Psoas muscle (tissue), 8 donors: ENCODE measurements around the gene WDR1. TPM values are rescaled to one million over a fixed set of nuclear protein-coding genes. Genes with fewer than 3 reads are reported as not detected.

ENCODE experiments used
- ATAC-seq, 4 donors: fragments of 200-7000 bp; cut with Tn5 transposase; one replicate each; pipeline ENCODE4 v1.9.1; 2020; ENCODE audit warnings: moderate library complexity in 3 of 4, mild to moderate bottlenecking in 2 of 4
- DNase-seq, 2 donors: peaks; one replicate each; pipeline ENCODE4 v3.0.0-alpha.2; 2020
- H3K27ac ChIP-seq: fragments of 200-600 bp; one replicate; pipeline ENCODE4 v1.8.0; 2022
- H3K27me3 ChIP-seq, 3 donors: fragments of 200-600 bp in 1 of 3; one replicate each; pipeline versions ENCODE4 v1.6.1 to v1.8.0; 2013 to 2022; ENCODE audit warnings: low read length in 2 of 3, mild to moderate bottlenecking in 2 of 3, moderate library complexity in 1 of 3; ENCODE audit not compliant: insufficient read depth in 3 of 3
- H3K36me3 ChIP-seq, 2 donors: fragments of 200-600 bp in 1 of 2; one replicate each; pipeline versions ENCODE4 v1.6.1 to v1.8.0; 2013 to 2022; ENCODE audit warnings: low read depth in 1 of 2, mild to moderate bottlenecking in 1 of 2, moderate library complexity in 1 of 2; ENCODE audit not compliant: insufficient read depth in 1 of 2
- H3K4me1 ChIP-seq: fragments of 200-600 bp; one replicate; pipeline ENCODE4 v1.8.0; 2022
- H3K4me3 ChIP-seq: fragments of 200-600 bp; one replicate; pipeline ENCODE4 v1.8.0; 2022; ENCODE audit warnings: mild to moderate bottlenecking
- H3K9me3 ChIP-seq: fragments of 200-600 bp; one replicate; pipeline ENCODE4 v1.8.0; 2022
- WGBS, 3 donors: extraction: QIAGEN DNeasy Blood & Tissue Kit; methylation state at CpG; one replicate each; pipeline versions ENCODE4 v1.1.6 to v1.1.7; 2013; 5-methylcytosine and 5-hydroxymethylcytosine counted together
- intact Hi-C, 2 donors: fragments of 100-400 bp; cut with DNase I; formaldehyde crosslinking; loops; one replicate each; pipeline versions ENCODE4 v1.11.0 to v1.14.2; 2022
- polyA plus RNA-seq, 3 donors: library from polyadenylated mRNA; stranded (reverse); fragments of 200-250 nt; gene quantifications; one replicate each; pipeline ENCODE4 v1.2.3, GENCODE V29; 2013
- total RNA-seq, 4 donors: library from RNA; stranded (reverse); fragmentation: NEBNext Ultra II Directional in 2 of 4; extraction: Animal tissue kit (Norgen Biotek cat#: 25700) in 2 of 4; gene quantifications; one replicate each; pipeline versions ENCODE4 v1.2.1 to v1.2.4, GENCODE V29; 2021 to 2023
- TF ChIP-seq, protein P1 (sequence below): fragments of 200-600 bp; IDR thresholded peaks from one replicate; pipeline ENCODE4 v1.8.0; 2022; ENCODE audit warnings: antibody characterized with exemption
- donor health status: healthy with polysubstance abuse.
- donor health status: DM: no; HTN: no; CAD: no; lungs with moderate emphysema.
- donor health status: Bipolar disorder and iron deficiency.
- donor health status: healthy.
- donor health status: DM: yes; HTN: yes; CAD: no.
- donor health status: DM: no; HTN: no; CAD: no.
- donor health status: DM: no; HTN: no; CAD: no.
- donor health status: DM: yes; HTN: yes; CAD: no.

The WDR1 gene
- total and polyA plus RNA-seq, 7 donors, result 55.6 to 273 (median 106) TPM

DNA sequence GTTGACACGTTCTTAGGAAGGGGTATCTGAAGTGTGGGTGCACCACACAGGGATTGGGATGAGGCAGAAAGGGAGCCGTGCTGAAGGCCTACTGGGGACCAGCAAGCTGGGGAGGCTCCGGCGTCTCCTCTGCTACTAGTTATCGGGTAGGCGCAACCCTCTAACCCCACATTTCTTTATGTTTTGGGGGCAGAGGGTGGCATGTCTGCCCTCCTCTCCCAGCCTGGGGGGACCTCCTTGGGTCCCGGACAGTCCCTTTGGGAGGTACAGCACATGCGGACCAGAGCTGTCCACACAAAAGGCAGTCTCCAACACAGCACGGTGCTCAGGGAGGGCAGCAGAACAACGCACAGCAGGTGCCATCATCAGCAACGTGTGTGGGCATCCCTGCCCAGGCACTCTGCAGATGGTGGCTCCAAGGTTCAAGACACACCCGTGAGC is 33.2 kb downstream of the WDR1 start:
- H3K27ac ChIP-seq, result peak overlapping the region; percentile 93
- peaks cover 24% of the 10 kb centered on the region for H3K4me1 ChIP-seq
- no peaks in the 10 kb centered on the region for H3K9me3 ChIP-seq
- no peak overlapping the region for H3K4me3 ChIP-seq
- peaks cover 34 to 100% of the 10 kb centered on the region in 2 donors for H3K36me3 ChIP-seq
- intact Hi-C loops, result loop anchor here in 1 of 2 donors (5.0 kb wide), 1 partner anchor 34 kb away; the partner anchor contains the start of gene WDR1
- WGBS, 3 donors, result 84 to 92% (median 90%) methylated on average over 11 to 12 of the region's 12 CpGs
- no peaks in the 10 kb centered on the region for H3K27me3 ChIP-seq
- DNase-seq, result peak in 1 of 2 donors; percentile 38
- TF ChIP-seq, protein P1, sequence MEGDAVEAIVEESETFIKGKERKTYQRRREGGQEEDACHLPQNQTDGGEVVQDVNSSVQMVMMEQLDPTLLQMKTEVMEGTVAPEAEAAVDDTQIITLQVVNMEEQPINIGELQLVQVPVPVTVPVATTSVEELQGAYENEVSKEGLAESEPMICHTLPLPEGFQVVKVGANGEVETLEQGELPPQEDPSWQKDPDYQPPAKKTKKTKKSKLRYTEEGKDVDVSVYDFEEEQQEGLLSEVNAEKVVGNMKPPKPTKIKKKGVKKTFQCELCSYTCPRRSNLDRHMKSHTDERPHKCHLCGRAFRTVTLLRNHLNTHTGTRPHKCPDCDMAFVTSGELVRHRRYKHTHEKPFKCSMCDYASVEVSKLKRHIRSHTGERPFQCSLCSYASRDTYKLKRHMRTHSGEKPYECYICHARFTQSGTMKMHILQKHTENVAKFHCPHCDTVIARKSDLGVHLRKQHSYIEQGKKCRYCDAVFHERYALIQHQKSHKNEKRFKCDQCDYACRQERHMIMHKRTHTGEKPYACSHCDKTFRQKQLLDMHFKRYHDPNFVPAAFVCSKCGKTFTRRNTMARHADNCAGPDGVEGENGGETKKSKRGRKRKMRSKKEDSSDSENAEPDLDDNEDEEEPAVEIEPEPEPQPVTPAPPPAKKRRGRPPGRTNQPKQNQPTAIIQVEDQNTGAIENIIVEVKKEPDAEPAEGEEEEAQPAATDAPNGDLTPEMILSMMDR, result no peak
- no peak for ATAC-seq

DNA sequence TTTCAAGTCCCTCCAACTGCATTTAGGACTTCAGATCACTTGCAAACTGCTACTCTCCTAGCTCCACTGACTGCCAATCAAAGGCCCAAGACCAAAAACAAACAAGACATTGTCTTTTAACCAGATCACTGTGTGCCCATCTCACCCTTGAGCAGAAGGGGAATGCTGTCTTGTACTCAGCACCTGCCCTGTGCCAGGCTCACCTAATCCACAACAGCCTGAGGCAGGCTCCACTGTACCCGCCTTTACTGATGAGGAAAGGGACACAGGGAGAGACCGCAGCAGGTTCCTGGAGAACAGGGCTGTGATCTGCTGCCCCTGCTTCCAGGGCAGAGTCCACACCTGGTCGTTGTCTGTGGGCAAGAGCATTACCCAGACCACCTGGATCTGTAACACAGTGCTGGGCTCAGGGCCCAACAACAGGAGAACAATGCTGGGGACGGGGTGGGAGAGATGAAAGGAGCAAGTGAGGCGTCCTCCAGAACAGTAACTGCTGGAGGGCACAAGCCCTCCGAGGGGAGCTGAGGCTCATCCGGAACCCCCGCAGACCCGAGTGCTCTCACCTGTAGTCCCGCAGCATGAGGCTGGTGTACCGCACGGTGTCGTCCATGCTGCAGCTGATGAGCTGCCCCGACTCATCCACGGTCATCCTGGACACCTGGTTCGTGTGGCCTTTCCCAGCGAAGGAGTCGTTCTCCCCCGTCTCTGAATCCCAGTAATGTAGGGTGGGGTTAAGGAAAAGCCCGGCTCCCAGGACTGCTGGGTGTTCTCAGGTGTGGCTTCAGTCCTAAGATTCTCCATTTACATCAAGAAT is 33.9 kb downstream of the WDR1 start:
- H3K4me3 ChIP-seq, result no peak overlapping the region
- peaks cover 24% of the 10 kb centered on the region for H3K4me1 ChIP-seq
- intact Hi-C loops, result loop anchor here in 1 of 2 donors (5.0 kb wide), 1 partner anchor 35 kb away; the partner anchor contains the start of gene WDR1
- WGBS, 3 donors, result 95 to 96% (median 95%) methylated on average over 20 of the region's 20 CpGs
- TF ChIP-seq, protein P1, result no peak
- H3K27ac ChIP-seq, result peak overlapping the region; percentile 16
- peak in 1 of 2 donors; percentile 36 for DNase-seq
- peaks cover 36 to 100% of the 10 kb centered on the region in 2 donors for H3K36me3 ChIP-seq
- H3K27me3 ChIP-seq, result no peaks in the 10 kb centered on the region
- no peaks in the 10 kb centered on the region for H3K9me3 ChIP-seq
- ATAC-seq, result no peak

DNA sequence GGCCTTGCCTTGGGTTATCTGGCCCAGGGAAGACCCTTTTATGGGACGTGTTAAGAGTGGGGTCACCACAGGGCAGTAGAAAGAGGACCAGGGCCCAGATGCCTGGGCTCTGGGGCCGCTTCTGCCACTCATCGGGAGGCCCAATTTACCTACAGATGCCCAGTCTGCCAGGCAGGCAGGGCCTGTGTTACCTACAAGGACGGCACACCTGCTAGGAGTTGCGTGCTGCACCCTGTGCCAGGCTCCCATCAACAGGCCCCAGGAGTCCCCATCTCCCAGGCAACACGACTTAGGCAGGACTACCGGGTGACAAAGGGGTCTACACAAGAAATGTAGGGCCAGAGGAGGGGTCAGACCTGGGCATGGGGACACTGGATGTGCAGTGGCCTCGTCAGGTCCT is 34.6 kb downstream of the WDR1 start:
- intact Hi-C loops, result loop anchor here in 1 of 2 donors (5.0 kb wide), 1 partner anchor 35 kb away; the partner anchor contains the start of gene WDR1
- H3K27me3 ChIP-seq, result no peaks in the 10 kb centered on the region
- H3K4me3 ChIP-seq, result no peak overlapping the region
- H3K9me3 ChIP-seq, result no peaks in the 10 kb centered on the region
- TF ChIP-seq, protein P1, result no peak
- H3K4me1 ChIP-seq, result peaks cover 24% of the 10 kb centered on the region
- H3K36me3 ChIP-seq, result peaks cover 32 to 100% of the 10 kb centered on the region in 2 donors
- 89 to 96% (median 93%) methylated on average over 8 of the region's 8 CpGs for WGBS, 3 donors
- H3K27ac ChIP-seq, result no peak overlapping the region
- no peak for ATAC-seq
- DNase-seq, result no peak

DNA sequence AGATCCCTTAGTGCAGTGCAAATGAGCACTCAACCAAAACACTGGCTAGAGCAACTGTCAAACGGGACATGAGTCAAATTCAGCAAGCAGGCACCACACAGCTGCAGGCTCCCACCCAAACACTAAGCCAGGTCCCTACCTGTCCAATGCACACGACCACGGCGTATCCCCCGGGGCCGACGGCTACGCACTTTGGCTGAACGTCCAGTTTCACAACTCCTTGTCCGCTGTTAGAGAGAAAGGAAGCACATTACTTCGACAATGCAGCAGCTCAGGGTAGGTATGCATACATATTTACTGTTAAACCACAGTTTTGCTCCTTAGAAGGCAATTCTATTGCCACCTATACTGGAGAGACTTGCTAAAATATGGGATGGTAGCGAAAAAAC is 35.4 kb downstream of the WDR1 start:
- intact Hi-C loops, result loop anchor here in 1 of 2 donors (5.0 kb wide), 1 partner anchor 36 kb away; the partner anchor contains the start of gene WDR1
- peak in 1 of 2 donors; percentile 34 for DNase-seq

More for the DNA sequence above, 35.4 kb downstream of the WDR1 start:
- no peak for ATAC-seq
- WGBS, 3 donors, result 89 to 95% (median 89%) methylated on average over 12 of the region's 12 CpGs
- H3K27me3 ChIP-seq, result no peaks in the 10 kb centered on the region
- no peak overlapping the region for H3K27ac ChIP-seq
- H3K4me1 ChIP-seq, result peaks cover 24% of the 10 kb centered on the region
- no peaks in the 10 kb centered on the region for H3K9me3 ChIP-seq
- no peak overlapping the region for H3K4me3 ChIP-seq
- TF ChIP-seq, protein P1, result no peak
- H3K36me3 ChIP-seq, result peaks cover 35 to 100% of the 10 kb centered on the region in 2 donors
